Measurements from ENCODE around the gene HIGD1A.

DNA sequence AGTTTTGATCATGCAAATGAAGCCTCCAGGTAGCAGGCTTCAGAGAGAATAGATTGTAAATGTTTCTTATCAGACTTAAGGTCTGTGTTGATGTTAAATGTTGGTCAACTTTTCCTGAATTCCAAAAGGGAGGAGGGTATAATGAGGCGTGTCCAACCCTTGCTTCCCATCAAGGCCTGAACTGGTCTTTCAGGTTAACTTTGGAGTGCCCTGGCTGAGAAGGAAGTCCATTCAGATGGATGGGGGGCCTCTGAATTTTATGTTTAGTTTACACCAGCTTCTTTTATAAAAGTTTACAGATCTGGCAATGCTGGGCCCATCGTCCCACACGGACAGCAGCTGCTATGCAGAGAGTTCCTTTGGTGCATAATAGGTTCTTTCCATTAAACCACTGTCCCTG lies 40.2 kb downstream of the HIGD1A start:
- TF ChIP-seq TCF4 (CRISPR knock-in tag; IDR thresholded peaks at IDR 0.05; ENCODE audit: borderline replicate concordance) (no peak), TOX (CRISPR knock-in tag; IDR thresholded peaks at IDR 0.05; ENCODE audit: borderline replicate concordance) (no peak)
- TF ChIP-seq, protein P1, sequence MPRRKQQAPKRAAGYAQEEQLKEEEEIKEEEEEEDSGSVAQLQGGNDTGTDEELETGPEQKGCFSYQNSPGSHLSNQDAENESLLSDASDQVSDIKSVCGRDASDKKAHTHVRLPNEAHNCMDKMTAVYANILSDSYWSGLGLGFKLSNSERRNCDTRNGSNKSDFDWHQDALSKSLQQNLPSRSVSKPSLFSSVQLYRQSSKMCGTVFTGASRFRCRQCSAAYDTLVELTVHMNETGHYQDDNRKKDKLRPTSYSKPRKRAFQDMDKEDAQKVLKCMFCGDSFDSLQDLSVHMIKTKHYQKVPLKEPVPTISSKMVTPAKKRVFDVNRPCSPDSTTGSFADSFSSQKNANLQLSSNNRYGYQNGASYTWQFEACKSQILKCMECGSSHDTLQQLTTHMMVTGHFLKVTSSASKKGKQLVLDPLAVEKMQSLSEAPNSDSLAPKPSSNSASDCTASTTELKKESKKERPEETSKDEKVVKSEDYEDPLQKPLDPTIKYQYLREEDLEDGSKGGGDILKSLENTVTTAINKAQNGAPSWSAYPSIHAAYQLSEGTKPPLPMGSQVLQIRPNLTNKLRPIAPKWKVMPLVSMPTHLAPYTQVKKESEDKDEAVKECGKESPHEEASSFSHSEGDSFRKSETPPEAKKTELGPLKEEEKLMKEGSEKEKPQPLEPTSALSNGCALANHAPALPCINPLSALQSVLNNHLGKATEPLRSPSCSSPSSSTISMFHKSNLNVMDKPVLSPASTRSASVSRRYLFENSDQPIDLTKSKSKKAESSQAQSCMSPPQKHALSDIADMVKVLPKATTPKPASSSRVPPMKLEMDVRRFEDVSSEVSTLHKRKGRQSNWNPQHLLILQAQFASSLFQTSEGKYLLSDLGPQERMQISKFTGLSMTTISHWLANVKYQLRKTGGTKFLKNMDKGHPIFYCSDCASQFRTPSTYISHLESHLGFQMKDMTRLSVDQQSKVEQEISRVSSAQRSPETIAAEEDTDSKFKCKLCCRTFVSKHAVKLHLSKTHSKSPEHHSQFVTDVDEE (CRISPR knock-in tag; IDR thresholded peaks at IDR 0.05): no peak
